K562 (cell line): ENCODE results near the gene DOCK3.
"Not testable (repeated sequence)": the region's sequence is repeated elsewhere in the genome, so short reads cannot be mapped to it uniquely, and the experiment has no call there.

ENCODE experiments used
- HDAC2 ChIP-seq: fragments of 450-650 bp; IDR thresholded peaks from 2 replicates; pipeline ENCODE4 v1.6.1; 2016; ENCODE audit warnings: mild to moderate bottlenecking
- PHB2 ChIP-seq: fragments of 450-650 bp; IDR thresholded peaks from 2 replicates; pipeline ENCODE4 v1.6.1; 2017; ENCODE audit warnings: low read depth
- ZZZ3 ChIP-seq: fragments of 450-650 bp; IDR thresholded peaks from 2 replicates; pipeline ENCODE4 v1.6.1; 2016; ENCODE audit warnings: antibody characterized with exemption, mild to moderate bottlenecking, moderate library complexity
- TF ChIP-seq, protein P1 (sequence below), 3 experiments: IDR thresholded peaks in 2 of 3; conservative IDR thresholded peaks in 1 of 3; 2 replicates each; pipeline ENCODE4 v1.5.1; 2011 to 2012; ENCODE audit warnings: low read length in 3 of 3, mild to moderate bottlenecking in 3 of 3, control low read depth in 2 of 3, improper control_type of control experiment in 1 of 3, inconsistent platforms in 1 of 3, low read depth in 1 of 3, mixed read lengths in 1 of 3, moderate library complexity in 1 of 3; ENCODE audit not compliant: insufficient read depth in 2 of 3
- TF ChIP-seq, protein P2 (sequence below): sonication (generic); formaldehyde crosslinking; IDR thresholded peaks from 2 replicates; pipeline ENCODE4 v1.8.0; 2022; ENCODE audit warnings: missing genetic modification reagents, mild to moderate bottlenecking, moderate library complexity, borderline replicate concordance

DNA sequence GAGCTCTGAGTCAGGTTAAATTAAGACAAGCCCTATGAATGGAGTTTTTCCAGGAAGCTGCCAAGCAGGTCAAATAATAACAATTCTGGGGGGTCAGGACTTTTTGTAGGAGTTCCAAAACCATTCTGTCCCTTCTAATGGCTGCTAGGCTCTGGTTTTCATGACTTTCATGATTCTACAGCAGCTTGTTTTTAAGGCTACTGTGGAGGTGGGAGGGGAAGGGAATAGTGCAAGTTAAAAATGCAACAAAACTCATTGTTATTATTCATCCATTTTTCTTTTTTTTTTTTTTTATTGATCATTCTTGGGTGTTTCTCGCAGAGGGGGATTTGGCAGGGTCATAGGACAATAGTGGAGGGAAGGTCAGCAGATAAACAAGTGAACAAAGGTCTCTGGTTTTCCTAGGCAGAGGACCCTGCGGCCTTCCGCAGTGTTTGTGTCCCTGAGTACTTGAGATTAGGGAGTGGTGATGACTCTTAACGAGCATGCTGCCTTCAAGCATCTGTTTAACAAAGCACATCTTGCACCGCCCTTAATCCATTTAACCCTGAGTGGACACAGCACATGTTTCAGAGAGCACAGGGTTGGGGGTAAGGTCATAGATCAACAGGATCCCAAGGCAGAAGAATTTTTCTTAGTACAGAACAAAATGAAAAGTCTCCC lies 633.3 kb downstream of the DOCK3 start:
- not testable (repeated sequence) for TF ChIP-seq PHB2, HDAC2, ZZZ3
- TF ChIP-seq, protein P1, sequence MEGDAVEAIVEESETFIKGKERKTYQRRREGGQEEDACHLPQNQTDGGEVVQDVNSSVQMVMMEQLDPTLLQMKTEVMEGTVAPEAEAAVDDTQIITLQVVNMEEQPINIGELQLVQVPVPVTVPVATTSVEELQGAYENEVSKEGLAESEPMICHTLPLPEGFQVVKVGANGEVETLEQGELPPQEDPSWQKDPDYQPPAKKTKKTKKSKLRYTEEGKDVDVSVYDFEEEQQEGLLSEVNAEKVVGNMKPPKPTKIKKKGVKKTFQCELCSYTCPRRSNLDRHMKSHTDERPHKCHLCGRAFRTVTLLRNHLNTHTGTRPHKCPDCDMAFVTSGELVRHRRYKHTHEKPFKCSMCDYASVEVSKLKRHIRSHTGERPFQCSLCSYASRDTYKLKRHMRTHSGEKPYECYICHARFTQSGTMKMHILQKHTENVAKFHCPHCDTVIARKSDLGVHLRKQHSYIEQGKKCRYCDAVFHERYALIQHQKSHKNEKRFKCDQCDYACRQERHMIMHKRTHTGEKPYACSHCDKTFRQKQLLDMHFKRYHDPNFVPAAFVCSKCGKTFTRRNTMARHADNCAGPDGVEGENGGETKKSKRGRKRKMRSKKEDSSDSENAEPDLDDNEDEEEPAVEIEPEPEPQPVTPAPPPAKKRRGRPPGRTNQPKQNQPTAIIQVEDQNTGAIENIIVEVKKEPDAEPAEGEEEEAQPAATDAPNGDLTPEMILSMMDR (IDR thresholded peaks at IDR 0.05 in 2 of 3, conservative IDR thresholded peaks at IDR 0.05 in 1 of 3; ENCODE audit: insufficient read depth in 2 of 3, low read depth in 1 of 3, low read length in 3 of 3): not testable (repeated sequence)
- TF ChIP-seq, protein P2, sequence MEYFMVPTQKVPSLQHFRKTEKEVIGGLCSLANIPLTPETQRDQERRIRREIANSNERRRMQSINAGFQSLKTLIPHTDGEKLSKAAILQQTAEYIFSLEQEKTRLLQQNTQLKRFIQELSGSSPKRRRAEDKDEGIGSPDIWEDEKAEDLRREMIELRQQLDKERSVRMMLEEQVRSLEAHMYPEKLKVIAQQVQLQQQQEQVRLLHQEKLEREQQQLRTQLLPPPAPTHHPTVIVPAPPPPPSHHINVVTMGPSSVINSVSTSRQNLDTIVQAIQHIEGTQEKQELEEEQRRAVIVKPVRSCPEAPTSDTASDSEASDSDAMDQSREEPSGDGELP (CRISPR knock-in tag): not testable (repeated sequence)
